KMS-11 (cell line): ENCODE data around the gene COMP.
"Not testable (repeated sequence)": the region's sequence is repeated elsewhere in the genome, so short reads cannot be mapped to it uniquely, and the experiment has no call there.

ENCODE experiments used
- H2AFZ ChIP-seq: fragments of 200-600 bp; sonication (generic); 2 replicates; pipeline ENCODE4 v1.6.1; 2016; ENCODE audit warnings: antibody characterized with exemption, mixed run types, low read depth
- H3K27ac ChIP-seq: fragments of 200-600 bp; sonication (generic); 2 replicates; pipeline ENCODE4 v1.6.1; 2016; ENCODE audit warnings: mild to moderate bottlenecking, mixed run types
- H3K27me3 ChIP-seq: fragments of 200-600 bp; sonication (generic); 2 replicates; pipeline ENCODE4 v1.6.1; 2017; ENCODE audit warnings: mild to moderate bottlenecking, low read depth, mixed run types, moderate library complexity; ENCODE audit not compliant: insufficient read depth
- H3K36me3 ChIP-seq: fragments of 200-600 bp; sonication (generic); 2 replicates; pipeline ENCODE4 v1.6.1; 2017; ENCODE audit warnings: mild to moderate bottlenecking, mixed run types; ENCODE audit not compliant: insufficient read depth
- H3K4me1 ChIP-seq: fragments of 200-600 bp; sonication (generic); 2 replicates; pipeline ENCODE4 v1.6.1; 2016; ENCODE audit warnings: mild to moderate bottlenecking, low read depth, mixed run types; ENCODE audit not compliant: poor library complexity, severe bottlenecking
- H3K4me2 ChIP-seq: fragments of 200-600 bp; sonication (generic); 2 replicates; pipeline ENCODE4 v1.7.0; 2016; ENCODE audit warnings: mild to moderate bottlenecking, mixed run types
- H3K4me3 ChIP-seq: fragments of 200-600 bp; sonication (generic); IDR thresholded peaks from 2 replicates; pipeline ENCODE4 v1.6.1; 2017; ENCODE audit warnings: low read depth, low read length, mixed read lengths; ENCODE audit not compliant: insufficient read depth
- H3K79me2 ChIP-seq: fragments of 200-600 bp; sonication (generic); 2 replicates; pipeline ENCODE4 v1.6.1; 2016; ENCODE audit warnings: low read depth, mixed run types; ENCODE audit not compliant: insufficient read depth
- H3K9ac ChIP-seq: fragments of 200-600 bp; sonication (generic); 2 replicates; pipeline ENCODE4 v1.6.1; 2016; ENCODE audit warnings: mild to moderate bottlenecking, mixed run types
- H4K20me1 ChIP-seq: fragments of 200-600 bp; sonication (generic); 2 replicates; pipeline ENCODE4 v1.6.1; 2016; ENCODE audit warnings: mild to moderate bottlenecking, mixed run types; ENCODE audit not compliant: insufficient read depth
- CTCF ChIP-seq: fragments of 200-600 bp; sonication (generic); conservative IDR thresholded peaks from 2 replicates; pipeline ENCODE4 v1.6.1; 2017; ENCODE audit warnings: low read depth, mild to moderate bottlenecking, antibody characterized with exemption, low read length, moderate library complexity, mixed read lengths

COMP gene

DNA sequence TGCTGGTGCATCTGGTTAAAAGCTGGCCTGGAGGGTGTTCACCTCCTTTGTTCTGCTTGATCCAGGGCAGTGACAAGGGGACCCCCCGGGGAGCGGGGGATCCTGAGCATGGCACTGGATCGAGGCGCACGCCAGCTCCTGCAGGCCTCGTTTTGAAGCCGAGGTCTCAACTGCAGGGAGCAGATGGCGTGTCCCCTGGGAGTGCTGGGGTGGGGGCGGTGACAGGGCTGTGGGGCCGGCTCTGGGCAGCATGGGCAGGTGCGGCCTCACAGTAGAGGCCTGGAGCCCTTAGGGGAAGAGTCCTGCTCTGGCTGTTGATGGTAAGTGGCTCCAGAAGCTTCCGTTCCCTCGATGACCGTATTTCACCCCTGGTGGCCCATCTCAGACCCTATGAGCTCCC lies 55.8 kb downstream of the COMP start:
- Histone ChIP-seq H3K36me3 (no peaks in the 10 kb centered on the region), H3K27me3 (no peaks in the 10 kb centered on the region), H3K9ac (no peak overlapping the region), H4K20me1 (no peaks in the 10 kb centered on the region), H3K79me2 (no peaks in the 10 kb centered on the region), H3K27ac (no peak overlapping the region), H2AFZ (no peak overlapping the region), H3K4me1 (no peaks in the 10 kb centered on the region), H3K4me2 (no peak overlapping the region), H3K4me3 (no peak overlapping the region)
- no peak for TF ChIP-seq CTCF

- not testable (repeated sequence) for H3K27me3 ChIP-seq, H3K27ac ChIP-seq, H3K36me3 ChIP-seq, H3K4me3 ChIP-seq, H3K4me1 ChIP-seq, H4K20me1 ChIP-seq, H3K79me2 ChIP-seq, H3K4me2 ChIP-seq, H2AFZ ChIP-seq, H3K9ac ChIP-seq
Measured at GRCh38 chr19:18733762-18734332, 57.3 kb downstream of the COMP start.

- Histone ChIP-seq H3K27me3 (no peaks in the 10 kb centered on the region), H3K4me3 (no peak overlapping the region), H3K27ac (no peak overlapping the region), H3K4me2 (no peak overlapping the region), H3K4me1 (no peaks in the 10 kb centered on the region), H2AFZ (no peak overlapping the region), H3K36me3 (no peaks in the 10 kb centered on the region), H3K79me2 (no peaks in the 10 kb centered on the region), H4K20me1 (no peaks in the 10 kb centered on the region), H3K9ac (no peak overlapping the region)
- TF ChIP-seq CTCF: no peak
Measured at GRCh38 chr19:18733196-18733647, 57.9 kb downstream of the COMP start.
